ENCODE measurements around the gene SHOC1. TPM values are rescaled to one million over a fixed set of nuclear protein-coding genes. Genes with fewer than 3 reads are reported as not detected.

Gene SHOC1
- total RNA-seq, 4 donors from 2014 or later, result not detected

- ATAC-seq (ENCODE audit: low FRiP score), result peak; percentile 22
Observed at GRCh38 chr9:111806259-111806658, 11.5 kb upstream of the SHOC1 start.

GRCh38 chr9:111805830-111806241, 11.1 kb upstream of the SHOC1 start:
- no peak for DNase-seq (ENCODE audit: low spot score)
- TF ChIP-seq CTCF (IDR thresholded peaks at IDR 0.05), result no peak
- peak; percentile 86 for ATAC-seq (ENCODE audit: low FRiP score)

More at GRCh38 chr9:111806259-111806658, 11.5 kb upstream of the SHOC1 start:
- TF ChIP-seq CTCF (IDR thresholded peaks at IDR 0.05), result no peak
- no peak for DNase-seq (ENCODE audit: low spot score)

GRCh38 chr9:111805262-111805661, 10.5 kb upstream of the SHOC1 start:
- ATAC-seq (ENCODE audit: low FRiP score) (no peak), DNase-seq (ENCODE audit: low spot score) (no peak)
- no peak for TF ChIP-seq CTCF (IDR thresholded peaks at IDR 0.05)

GRCh38 chr9:111804636-111805035, 9.9 kb upstream of the SHOC1 start:
- ATAC-seq (ENCODE audit: low FRiP score) (no peak), DNase-seq (ENCODE audit: low spot score) (no peak)
- TF ChIP-seq CTCF (IDR thresholded peaks at IDR 0.05), result no peak

- ATAC-seq (ENCODE audit: low FRiP score), result no peak
- TF ChIP-seq CTCF (IDR thresholded peaks at IDR 0.05), result no peak
- DNase-seq (ENCODE audit: low spot score), result no peak
Observed at GRCh38 chr9:111803924-111804323, 9.2 kb upstream of the SHOC1 start.

GRCh38 chr9:111799915-111800526, 5.3 kb upstream of the SHOC1 start:
- ATAC-seq (ENCODE audit: low FRiP score), result no peak
- DNase-seq (ENCODE audit: low spot score), result no peak
- TF ChIP-seq CTCF (IDR thresholded peaks at IDR 0.05), result no peak

GRCh38 chr9:111799506-111799905, 4.8 kb upstream of the SHOC1 start:
- no peak for DNase-seq (ENCODE audit: low spot score)
- no peak for TF ChIP-seq CTCF (IDR thresholded peaks at IDR 0.05)
- ATAC-seq (ENCODE audit: low FRiP score), result no peak

All from omental fat pad (tissue), 4 donors.